ENCODE measurements around the gene ZFAND3.

The ZFAND3 gene

GRCh38 chr6:37988127-37988526 is 168.6 kb downstream of the ZFAND3 start:
- TF ChIP-seq, protein P1, sequence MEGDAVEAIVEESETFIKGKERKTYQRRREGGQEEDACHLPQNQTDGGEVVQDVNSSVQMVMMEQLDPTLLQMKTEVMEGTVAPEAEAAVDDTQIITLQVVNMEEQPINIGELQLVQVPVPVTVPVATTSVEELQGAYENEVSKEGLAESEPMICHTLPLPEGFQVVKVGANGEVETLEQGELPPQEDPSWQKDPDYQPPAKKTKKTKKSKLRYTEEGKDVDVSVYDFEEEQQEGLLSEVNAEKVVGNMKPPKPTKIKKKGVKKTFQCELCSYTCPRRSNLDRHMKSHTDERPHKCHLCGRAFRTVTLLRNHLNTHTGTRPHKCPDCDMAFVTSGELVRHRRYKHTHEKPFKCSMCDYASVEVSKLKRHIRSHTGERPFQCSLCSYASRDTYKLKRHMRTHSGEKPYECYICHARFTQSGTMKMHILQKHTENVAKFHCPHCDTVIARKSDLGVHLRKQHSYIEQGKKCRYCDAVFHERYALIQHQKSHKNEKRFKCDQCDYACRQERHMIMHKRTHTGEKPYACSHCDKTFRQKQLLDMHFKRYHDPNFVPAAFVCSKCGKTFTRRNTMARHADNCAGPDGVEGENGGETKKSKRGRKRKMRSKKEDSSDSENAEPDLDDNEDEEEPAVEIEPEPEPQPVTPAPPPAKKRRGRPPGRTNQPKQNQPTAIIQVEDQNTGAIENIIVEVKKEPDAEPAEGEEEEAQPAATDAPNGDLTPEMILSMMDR (IDR thresholded peaks at IDR 0.05), result no peak

DNA sequence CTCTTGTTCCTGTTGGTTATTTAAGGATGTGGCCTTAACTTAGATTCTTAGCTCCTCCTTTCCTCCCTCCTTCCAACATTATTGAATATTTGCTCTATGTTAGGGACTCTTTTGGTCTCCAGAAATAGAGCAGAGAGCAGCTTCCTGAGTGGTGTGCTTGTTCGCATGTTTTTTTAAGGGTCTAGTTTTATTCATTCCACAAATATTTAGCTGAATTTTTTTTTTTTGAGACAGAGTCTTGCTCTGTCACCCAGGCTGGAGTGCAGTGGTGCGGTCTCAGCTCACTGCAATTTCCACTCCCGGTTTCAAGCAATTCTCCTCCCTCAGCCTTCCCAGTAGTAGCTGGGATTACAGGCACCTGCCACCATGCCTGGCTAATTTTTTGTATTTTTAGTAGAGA is 169.2 kb downstream of the ZFAND3 start:
- TF ChIP-seq, protein P1 (IDR thresholded peaks at IDR 0.05), result no peak

GRCh38 chr6:37990762-37991525 is 171.4 kb downstream of the ZFAND3 start:
- TF ChIP-seq, protein P1 (IDR thresholded peaks at IDR 0.05), result no peak

DNA sequence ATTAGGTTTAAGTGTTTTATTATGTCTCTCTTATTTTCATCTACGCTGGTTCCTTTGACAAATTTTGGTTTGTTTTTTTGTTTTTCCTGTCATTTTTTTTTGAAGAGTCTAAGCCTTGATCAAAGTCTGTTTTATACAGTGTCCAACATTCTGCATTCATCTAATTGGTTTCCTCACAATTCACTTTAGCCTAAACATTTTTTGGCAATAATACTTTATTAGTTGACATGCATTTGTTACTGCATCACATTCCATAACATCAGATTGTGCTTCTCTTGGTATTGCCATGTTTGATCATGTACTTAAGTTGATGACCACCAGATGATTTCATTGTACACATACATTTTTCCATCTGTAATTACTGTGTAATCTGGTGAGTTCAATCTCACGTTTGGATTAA is 173.2 kb downstream of the ZFAND3 start:
- TF ChIP-seq, protein P1 (IDR thresholded peaks at IDR 0.05), result no peak

- TF ChIP-seq, protein P1 (IDR thresholded peaks at IDR 0.05), result no peak
Measured at GRCh38 chr6:37993596-37993995, 174.1 kb downstream of the ZFAND3 start.

DNA sequence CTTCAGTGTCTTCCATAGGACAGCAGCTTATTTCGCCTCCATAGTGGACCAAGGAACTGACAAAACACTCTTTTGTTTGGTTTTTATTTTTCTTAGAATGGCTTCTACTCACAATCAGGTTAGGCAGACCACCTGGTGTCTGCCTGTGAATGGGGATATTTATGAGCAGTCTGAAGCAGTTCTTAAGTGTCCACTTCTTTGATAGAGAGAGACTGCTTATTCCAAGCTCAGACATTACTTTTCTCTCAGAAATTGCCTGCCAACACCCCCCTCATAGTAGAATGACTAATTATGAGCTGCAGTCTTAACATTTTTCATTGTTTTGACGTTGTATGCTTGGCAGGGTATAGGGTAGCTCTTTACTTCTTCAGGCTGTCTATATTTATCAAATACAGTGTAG is 174.7 kb downstream of the ZFAND3 start:
- TF ChIP-seq, protein P1 (IDR thresholded peaks at IDR 0.05), result no peak

- TF ChIP-seq, protein P1 (IDR thresholded peaks at IDR 0.05), result no peak
Measured at GRCh38 chr6:37998366-37998765, 178.8 kb downstream of the ZFAND3 start.

- TF ChIP-seq, protein P1 (IDR thresholded peaks at IDR 0.05), result no peak
Measured at GRCh38 chr6:38001386-38001785, 181.9 kb downstream of the ZFAND3 start.

Measured in LNCAP (cell line).